SK-N-SH (cell line): ENCODE results near the gene TRMT112.

Experiments
- EP300 ChIP-seq, 2 experiments: IDR thresholded peaks; 2 replicates each; pipeline versions ENCODE4 v1.4.0 to v1.6.1; 2012; ENCODE audit warnings: borderline replicate concordance in 1 of 2, low read depth in 1 of 2, low read length in 1 of 2
- MXI1 ChIP-seq: IDR thresholded peaks from 2 replicates; pipeline ENCODE4 v1.6.1; 2012; ENCODE audit warnings: mild to moderate bottlenecking, low read depth, low read length, improper control_type of control experiment
- RAD21 ChIP-seq: IDR thresholded peaks from 2 replicates; pipeline ENCODE4 v1.6.1; 2012; ENCODE audit warnings: mild to moderate bottlenecking, low read length
- RCOR1 ChIP-seq: fragments of 150-350 bp; IDR thresholded peaks from 2 replicates; pipeline ENCODE4 v1.6.1; 2017; ENCODE audit warnings: antibody characterized with exemption, low read length
- RFX5 ChIP-seq: IDR thresholded peaks from 2 replicates; pipeline ENCODE4 v1.6.1; 2012; ENCODE audit warnings: mild to moderate bottlenecking, improper control_type of control experiment, low read length
- TAF1 ChIP-seq: IDR thresholded peaks from 2 replicates; pipeline ENCODE4 v1.6.1; 2012; ENCODE audit warnings: low read depth, mild to moderate bottlenecking, low read length, moderate library complexity, borderline replicate concordance
- TF ChIP-seq, protein P1 (sequence below): fragments of 200-600 bp; sonication (generic); IDR thresholded peaks from 2 replicates; pipeline ENCODE4 v1.6.1; 2017; ENCODE audit warnings: antibody characterized with exemption, mild to moderate bottlenecking, moderate library complexity
- TF ChIP-seq, protein P2 (sequence below): IDR thresholded peaks from 2 replicates; pipeline ENCODE4 v1.6.1; 2012; ENCODE audit warnings: mild to moderate bottlenecking, low read depth, low read length, moderate library complexity
- TF ChIP-seq, protein P3 (sequence below): IDR thresholded peaks from 2 replicates; pipeline ENCODE4 v1.4.0; 2012; ENCODE audit warnings: low read depth, borderline replicate concordance

- TF ChIP-seq RAD21 (no peak), TAF1 (no peak), MXI1 (no peak), RFX5 (no peak), EP300 (IDR thresholded peaks at IDR 0.05; ENCODE audit: borderline replicate concordance in 1 of 2, low read depth in 1 of 2, low read length in 1 of 2) (no peak), RCOR1 (no peak)
- TF ChIP-seq, protein P1, sequence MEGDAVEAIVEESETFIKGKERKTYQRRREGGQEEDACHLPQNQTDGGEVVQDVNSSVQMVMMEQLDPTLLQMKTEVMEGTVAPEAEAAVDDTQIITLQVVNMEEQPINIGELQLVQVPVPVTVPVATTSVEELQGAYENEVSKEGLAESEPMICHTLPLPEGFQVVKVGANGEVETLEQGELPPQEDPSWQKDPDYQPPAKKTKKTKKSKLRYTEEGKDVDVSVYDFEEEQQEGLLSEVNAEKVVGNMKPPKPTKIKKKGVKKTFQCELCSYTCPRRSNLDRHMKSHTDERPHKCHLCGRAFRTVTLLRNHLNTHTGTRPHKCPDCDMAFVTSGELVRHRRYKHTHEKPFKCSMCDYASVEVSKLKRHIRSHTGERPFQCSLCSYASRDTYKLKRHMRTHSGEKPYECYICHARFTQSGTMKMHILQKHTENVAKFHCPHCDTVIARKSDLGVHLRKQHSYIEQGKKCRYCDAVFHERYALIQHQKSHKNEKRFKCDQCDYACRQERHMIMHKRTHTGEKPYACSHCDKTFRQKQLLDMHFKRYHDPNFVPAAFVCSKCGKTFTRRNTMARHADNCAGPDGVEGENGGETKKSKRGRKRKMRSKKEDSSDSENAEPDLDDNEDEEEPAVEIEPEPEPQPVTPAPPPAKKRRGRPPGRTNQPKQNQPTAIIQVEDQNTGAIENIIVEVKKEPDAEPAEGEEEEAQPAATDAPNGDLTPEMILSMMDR = no peak
- TF ChIP-seq, protein P2, sequence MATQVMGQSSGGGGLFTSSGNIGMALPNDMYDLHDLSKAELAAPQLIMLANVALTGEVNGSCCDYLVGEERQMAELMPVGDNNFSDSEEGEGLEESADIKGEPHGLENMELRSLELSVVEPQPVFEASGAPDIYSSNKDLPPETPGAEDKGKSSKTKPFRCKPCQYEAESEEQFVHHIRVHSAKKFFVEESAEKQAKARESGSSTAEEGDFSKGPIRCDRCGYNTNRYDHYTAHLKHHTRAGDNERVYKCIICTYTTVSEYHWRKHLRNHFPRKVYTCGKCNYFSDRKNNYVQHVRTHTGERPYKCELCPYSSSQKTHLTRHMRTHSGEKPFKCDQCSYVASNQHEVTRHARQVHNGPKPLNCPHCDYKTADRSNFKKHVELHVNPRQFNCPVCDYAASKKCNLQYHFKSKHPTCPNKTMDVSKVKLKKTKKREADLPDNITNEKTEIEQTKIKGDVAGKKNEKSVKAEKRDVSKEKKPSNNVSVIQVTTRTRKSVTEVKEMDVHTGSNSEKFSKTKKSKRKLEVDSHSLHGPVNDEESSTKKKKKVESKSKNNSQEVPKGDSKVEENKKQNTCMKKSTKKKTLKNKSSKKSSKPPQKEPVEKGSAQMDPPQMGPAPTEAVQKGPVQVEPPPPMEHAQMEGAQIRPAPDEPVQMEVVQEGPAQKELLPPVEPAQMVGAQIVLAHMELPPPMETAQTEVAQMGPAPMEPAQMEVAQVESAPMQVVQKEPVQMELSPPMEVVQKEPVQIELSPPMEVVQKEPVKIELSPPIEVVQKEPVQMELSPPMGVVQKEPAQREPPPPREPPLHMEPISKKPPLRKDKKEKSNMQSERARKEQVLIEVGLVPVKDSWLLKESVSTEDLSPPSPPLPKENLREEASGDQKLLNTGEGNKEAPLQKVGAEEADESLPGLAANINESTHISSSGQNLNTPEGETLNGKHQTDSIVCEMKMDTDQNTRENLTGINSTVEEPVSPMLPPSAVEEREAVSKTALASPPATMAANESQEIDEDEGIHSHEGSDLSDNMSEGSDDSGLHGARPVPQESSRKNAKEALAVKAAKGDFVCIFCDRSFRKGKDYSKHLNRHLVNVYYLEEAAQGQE = no peak
- TF ChIP-seq, protein P3, sequence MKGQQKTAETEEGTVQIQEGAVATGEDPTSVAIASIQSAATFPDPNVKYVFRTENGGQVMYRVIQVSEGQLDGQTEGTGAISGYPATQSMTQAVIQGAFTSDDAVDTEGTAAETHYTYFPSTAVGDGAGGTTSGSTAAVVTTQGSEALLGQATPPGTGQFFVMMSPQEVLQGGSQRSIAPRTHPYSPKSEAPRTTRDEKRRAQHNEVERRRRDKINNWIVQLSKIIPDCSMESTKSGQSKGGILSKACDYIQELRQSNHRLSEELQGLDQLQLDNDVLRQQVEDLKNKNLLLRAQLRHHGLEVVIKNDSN = no peak
Observed at GRCh38 chr11:64352099-64352994, 35.0 kb upstream of the TRMT112 start.
